Endodermal cell (in vitro differentiated cells): Measurements from ENCODE around the gene PTPMT1. TPM values are rescaled to one million over a fixed set of nuclear protein-coding genes. Genes with fewer than 3 reads are reported as not detected.

Experiments used
- DNase-seq: peaks from one replicate; pipeline ENCODE4 v3.0.0-alpha.2; 2017
- H3K27ac ChIP-seq: 2 replicates; pipeline ENCODE4 v1.5.1; 2013; ENCODE audit warnings: mild to moderate bottlenecking, low read depth, low read length, moderate library complexity
- H3K27me3 ChIP-seq: 2 replicates; pipeline ENCODE4 v1.6.1; 2013; ENCODE audit warnings: mild to moderate bottlenecking, low read length, moderate library complexity; ENCODE audit not compliant: insufficient read depth, control insufficient read depth, poor library complexity, severe bottlenecking
- H3K36me3 ChIP-seq: 2 replicates; pipeline ENCODE4 v1.7.0; 2013; ENCODE audit warnings: mild to moderate bottlenecking, low read length, moderate library complexity; ENCODE audit not compliant: control insufficient read depth, insufficient read depth
- H3K4me1 ChIP-seq: one replicate; pipeline ENCODE4 v1.7.0; 2013; ENCODE audit warnings: low read length; ENCODE audit not compliant: control insufficient read depth, insufficient read depth
- H3K4me3 ChIP-seq: 2 replicates; pipeline ENCODE4 v1.5.1; 2013; ENCODE audit warnings: mild to moderate bottlenecking, low read length, moderate library complexity
- H3K9ac ChIP-seq: 2 replicates; pipeline ENCODE4 v1.6.1; 2013; ENCODE audit warnings: mild to moderate bottlenecking, low read length, moderate library complexity; ENCODE audit not compliant: poor library complexity, severe bottlenecking; ENCODE audit errors: extremely low read depth
- H3K9me3 ChIP-seq: 2 replicates; pipeline ENCODE4 v1.6.1; 2013; ENCODE audit warnings: mild to moderate bottlenecking, low read length, moderate library complexity; ENCODE audit not compliant: control insufficient read depth
- H3K27ac Mint-ChIP-seq: 2 replicates; pipeline ENCODE4 v1.8.0; 2020; ENCODE audit warnings: mixed read lengths
- H3K27me3 Mint-ChIP-seq: 2 replicates; pipeline ENCODE4 v1.8.0; 2021; ENCODE audit warnings: mild to moderate bottlenecking, mixed read lengths; ENCODE audit not compliant: insufficient read depth
- H3K36me3 Mint-ChIP-seq: 2 replicates; pipeline ENCODE4 v1.8.0; 2020; ENCODE audit warnings: low read depth, mixed read lengths
- H3K4me1 Mint-ChIP-seq: 2 replicates; pipeline ENCODE4 v1.8.0; 2020; ENCODE audit warnings: mixed read lengths
- H3K4me3 Mint-ChIP-seq: 2 replicates; pipeline ENCODE4 v1.8.0; 2020; ENCODE audit warnings: mild to moderate bottlenecking, moderate library complexity, mixed read lengths
- H3K9me3 Mint-ChIP-seq: 2 replicates; pipeline ENCODE4 v1.8.0; 2020; ENCODE audit warnings: mild to moderate bottlenecking, mixed read lengths
- WGBS, 2 experiments: methylation state at CpG; one replicate each; pipeline versions ENCODE4 v1.1.5 to v1.1.7; 2013; ENCODE audit warnings: missing lambda C conversion rate in 2 of 2, mixed read lengths in 1 of 2; ENCODE audit not compliant: insufficient coverage in 1 of 2, insufficient read length in 1 of 2; 5-methylcytosine and 5-hydroxymethylcytosine counted together
- total RNA-seq, 2 donors: library from RNA; stranded (reverse); fragmentation: NEBNext Ultra II Directional in 1 of 2; extraction: Animal tissue kit (Norgen Biotek cat#: 25700) in 1 of 2; gene quantifications; 2 replicates in 1 of 2; 3 replicates in 1 of 2; pipeline ENCODE4 v1.2.1, GENCODE V29; 2021
- TF ChIP-seq, protein P1 (sequence below): fragments of 200-600 bp; sonication (generic); conservative IDR thresholded peaks from 2 replicates; pipeline ENCODE4 v1.5.0; 2021; ENCODE audit warnings: antibody characterized with exemption, mild to moderate bottlenecking

Gene PTPMT1
- total RNA-seq, 2 donors from 2014 or later: 55.8 to 65.0 TPM

GRCh38 chr11:47550288-47551047, 14.9 kb upstream of the PTPMT1 start:
- TF ChIP-seq, protein P1, sequence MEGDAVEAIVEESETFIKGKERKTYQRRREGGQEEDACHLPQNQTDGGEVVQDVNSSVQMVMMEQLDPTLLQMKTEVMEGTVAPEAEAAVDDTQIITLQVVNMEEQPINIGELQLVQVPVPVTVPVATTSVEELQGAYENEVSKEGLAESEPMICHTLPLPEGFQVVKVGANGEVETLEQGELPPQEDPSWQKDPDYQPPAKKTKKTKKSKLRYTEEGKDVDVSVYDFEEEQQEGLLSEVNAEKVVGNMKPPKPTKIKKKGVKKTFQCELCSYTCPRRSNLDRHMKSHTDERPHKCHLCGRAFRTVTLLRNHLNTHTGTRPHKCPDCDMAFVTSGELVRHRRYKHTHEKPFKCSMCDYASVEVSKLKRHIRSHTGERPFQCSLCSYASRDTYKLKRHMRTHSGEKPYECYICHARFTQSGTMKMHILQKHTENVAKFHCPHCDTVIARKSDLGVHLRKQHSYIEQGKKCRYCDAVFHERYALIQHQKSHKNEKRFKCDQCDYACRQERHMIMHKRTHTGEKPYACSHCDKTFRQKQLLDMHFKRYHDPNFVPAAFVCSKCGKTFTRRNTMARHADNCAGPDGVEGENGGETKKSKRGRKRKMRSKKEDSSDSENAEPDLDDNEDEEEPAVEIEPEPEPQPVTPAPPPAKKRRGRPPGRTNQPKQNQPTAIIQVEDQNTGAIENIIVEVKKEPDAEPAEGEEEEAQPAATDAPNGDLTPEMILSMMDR: no peak
- Mint-ChIP-seq H3K27ac (no peak overlapping the region), H3K4me1 (peaks cover 11% of the 10 kb centered on the region), H3K36me3 (peaks cover 17% of the 10 kb centered on the region), H3K27me3 (no peaks in the 10 kb centered on the region), H3K9me3 (no peaks in the 10 kb centered on the region), H3K4me3 (peak overlapping the region; percentile 97)
- Histone ChIP-seq H3K4me1 (no peaks in the 10 kb centered on the region), H3K9ac (no peak overlapping the region), H3K27me3 (no peaks in the 10 kb centered on the region), H3K27ac (no peak overlapping the region), H3K9me3 (no peaks in the 10 kb centered on the region), H3K4me3 (peak overlapping the region; percentile 88), H3K36me3 (peaks cover 44% of the 10 kb centered on the region)
- WGBS, 2 experiments: 85 to 90% methylated on average over 4 to 9 of the region's 10 CpGs
- DNase-seq: no peak

GRCh38 chr11:47551086-47551485, 14.3 kb upstream of the PTPMT1 start:
- H3K36me3 Mint-ChIP-seq: peaks cover 17% of the 10 kb centered on the region
- H3K27me3 Mint-ChIP-seq: no peaks in the 10 kb centered on the region
- H3K27ac Mint-ChIP-seq: peak overlapping the region; percentile 98
- H3K36me3 ChIP-seq: peaks cover 44% of the 10 kb centered on the region
- TF ChIP-seq, protein P1: peak; percentile 76
- H3K9me3 Mint-ChIP-seq: no peaks in the 10 kb centered on the region
- peak overlapping the region; percentile 88 for H3K4me3 ChIP-seq
- H3K27me3 ChIP-seq: no peaks in the 10 kb centered on the region
- H3K27ac ChIP-seq: no peak overlapping the region
- H3K9ac ChIP-seq: peak overlapping the region; percentile 94
- H3K4me1 ChIP-seq: no peaks in the 10 kb centered on the region
- peak overlapping the region; percentile 97 for H3K4me3 Mint-ChIP-seq
- H3K9me3 ChIP-seq: no peaks in the 10 kb centered on the region
- peaks cover 11% of the 10 kb centered on the region for H3K4me1 Mint-ChIP-seq
- DNase-seq: no peak

- no peaks in the 10 kb centered on the region for H3K9me3 Mint-ChIP-seq
- 0 to 1% methylated on average over 7 to 22 of the region's 22 CpGs for WGBS, 2 experiments
- peak; percentile 80 for DNase-seq
These were observed 13.3 kb upstream of the PTPMT1 start for GRCh38 chr11:47552056-47552565.

More at GRCh38 chr11:47552056-47552565, 13.3 kb upstream of the PTPMT1 start:
- Mint-ChIP-seq H3K27me3 (no peaks in the 10 kb centered on the region), H3K36me3 (peaks cover 11% of the 10 kb centered on the region), H3K4me1 (peaks cover 11% of the 10 kb centered on the region), H3K4me3 (peak overlapping the region; percentile 97), H3K27ac (peak overlapping the region; percentile 98)
- H3K9me3 ChIP-seq: no peaks in the 10 kb centered on the region
- TF ChIP-seq, protein P1: no peak
- peak overlapping the region; percentile 65 for H3K27ac ChIP-seq
- peak overlapping the region; percentile 94 for H3K9ac ChIP-seq
- peak overlapping the region; percentile 88 for H3K4me3 ChIP-seq
- no peaks in the 10 kb centered on the region for H3K27me3 ChIP-seq
- H3K36me3 ChIP-seq: peaks cover 35% of the 10 kb centered on the region
- no peaks in the 10 kb centered on the region for H3K4me1 ChIP-seq
